Measurements from ENCODE around the gene SLIT2.

SLIT2 gene

DNA sequence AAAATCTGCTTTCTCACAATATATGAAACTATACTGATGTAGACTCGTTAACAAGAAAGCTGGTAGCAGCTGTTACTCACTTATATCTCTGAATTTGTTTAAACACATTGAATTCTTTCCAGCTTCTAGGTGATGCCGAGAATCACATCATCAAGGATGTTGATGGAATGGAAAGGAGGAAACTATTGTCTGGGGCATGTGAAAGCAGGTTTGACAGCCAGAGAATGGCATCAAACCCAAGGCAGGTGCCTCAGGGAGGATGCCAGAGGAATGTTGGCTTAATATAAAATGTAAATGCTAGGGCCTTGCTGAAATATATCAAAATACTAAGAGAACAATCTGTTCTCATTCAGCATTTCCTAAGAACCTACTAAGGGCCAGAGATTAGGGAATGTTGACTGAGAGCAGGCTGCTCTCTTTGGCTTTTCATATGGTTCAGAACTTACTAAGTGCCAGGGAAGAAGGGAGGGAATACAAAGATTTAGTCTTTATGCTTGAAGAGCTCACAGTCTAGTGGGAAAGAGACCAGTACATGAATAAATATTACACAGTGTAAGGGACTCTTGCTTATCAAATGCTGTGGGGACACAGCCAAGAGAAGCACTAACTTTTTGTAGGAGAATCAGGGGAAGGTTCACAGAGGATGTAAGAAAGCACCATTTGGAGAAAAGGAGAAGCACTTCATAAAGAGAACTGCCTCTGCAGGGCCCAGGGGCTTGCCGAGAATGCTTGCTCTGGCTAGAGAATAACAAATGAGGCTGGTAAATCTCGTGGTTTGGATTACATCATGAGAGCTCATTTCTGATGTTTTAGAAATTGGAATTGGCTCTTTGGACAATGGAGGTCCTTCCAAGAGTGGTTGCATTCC is 14.7 kb downstream of the SLIT2 start:
- peak; percentile 46 for DNase-seq (ENCODE audit: low spot score)

DNA sequence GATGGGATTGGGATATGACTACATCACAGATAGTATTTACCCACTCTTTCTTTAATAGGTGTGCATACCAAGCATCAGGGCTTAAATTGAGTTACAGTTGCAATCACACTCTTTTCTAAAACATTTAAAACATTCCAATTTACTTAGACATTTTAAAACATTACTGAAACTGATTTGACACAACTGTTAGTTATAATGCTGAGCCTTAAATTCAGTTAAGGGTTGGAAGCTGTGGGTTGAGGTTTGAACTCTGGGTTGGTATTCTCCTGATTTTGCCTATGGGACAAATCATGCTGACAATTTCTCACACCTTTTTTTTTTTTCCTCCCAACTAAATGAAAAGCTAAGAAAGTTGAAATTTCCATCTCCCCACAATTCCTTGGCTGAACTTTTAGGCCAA is 16.3 kb downstream of the SLIT2 start:
- DNase-seq (ENCODE audit: low spot score) = no peak

DNA sequence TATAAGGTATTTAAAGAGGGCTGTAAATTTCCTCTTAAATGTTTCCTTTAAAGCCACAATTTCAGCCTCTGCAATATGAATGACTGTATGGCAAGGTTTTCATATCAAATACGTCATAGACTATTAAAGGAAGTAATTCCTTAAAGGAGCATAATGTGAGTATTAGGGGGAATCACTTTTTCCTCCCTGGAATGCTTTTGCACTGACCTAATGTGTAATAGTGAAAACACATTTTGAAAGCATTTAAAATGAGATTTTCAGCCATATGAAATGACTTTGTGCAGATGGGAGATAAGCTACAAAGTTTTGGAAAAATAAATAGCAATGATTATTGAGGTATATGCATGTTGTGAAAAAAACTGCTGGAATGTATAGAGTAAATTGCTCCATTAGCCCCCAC is 17.6 kb downstream of the SLIT2 start:
- no peak for DNase-seq (ENCODE audit: low spot score)

DNA sequence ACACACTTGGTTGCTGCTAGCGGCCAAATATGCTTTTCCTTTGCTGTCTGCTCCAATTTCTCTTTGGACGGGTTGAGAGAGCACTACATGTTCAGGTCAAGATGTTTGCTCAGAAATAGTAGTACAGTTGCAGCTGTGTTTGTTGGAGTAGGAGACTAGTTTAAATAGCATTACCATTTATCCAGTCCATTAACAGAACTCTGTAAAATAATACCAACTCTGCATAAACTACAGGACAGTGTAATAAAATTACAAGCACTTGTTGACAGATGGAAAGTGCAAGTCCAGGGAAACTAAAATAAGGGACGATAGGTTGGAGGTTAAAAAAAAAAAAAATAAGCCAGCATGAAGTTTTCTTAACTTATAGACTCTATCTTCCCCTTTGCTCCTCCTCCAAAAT is 20.2 kb downstream of the SLIT2 start:
- no peak for DNase-seq (ENCODE audit: low spot score)

DNA sequence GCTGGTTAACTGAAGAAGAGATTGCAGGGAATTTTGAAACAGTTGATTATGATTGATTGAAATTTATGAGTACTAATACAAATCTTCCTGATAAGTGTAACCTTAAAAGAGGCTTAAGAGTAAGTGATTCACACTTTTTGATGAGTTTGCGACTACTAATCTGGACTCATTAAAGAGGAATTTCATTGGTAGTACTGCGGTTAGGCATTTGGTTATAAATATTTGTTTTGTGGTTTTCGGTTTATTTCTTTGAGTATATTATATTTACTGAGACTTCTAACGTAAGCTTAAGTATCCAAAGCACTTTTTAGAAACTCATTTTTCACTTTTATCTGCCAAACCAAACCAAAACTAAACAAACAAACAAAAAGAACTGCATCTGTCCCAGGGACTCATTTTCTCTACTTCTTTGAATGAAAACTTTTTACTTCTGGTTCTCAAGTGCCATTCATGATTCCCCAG is 20.7 kb downstream of the SLIT2 start:
- no peak for DNase-seq (ENCODE audit: low spot score)

DNA sequence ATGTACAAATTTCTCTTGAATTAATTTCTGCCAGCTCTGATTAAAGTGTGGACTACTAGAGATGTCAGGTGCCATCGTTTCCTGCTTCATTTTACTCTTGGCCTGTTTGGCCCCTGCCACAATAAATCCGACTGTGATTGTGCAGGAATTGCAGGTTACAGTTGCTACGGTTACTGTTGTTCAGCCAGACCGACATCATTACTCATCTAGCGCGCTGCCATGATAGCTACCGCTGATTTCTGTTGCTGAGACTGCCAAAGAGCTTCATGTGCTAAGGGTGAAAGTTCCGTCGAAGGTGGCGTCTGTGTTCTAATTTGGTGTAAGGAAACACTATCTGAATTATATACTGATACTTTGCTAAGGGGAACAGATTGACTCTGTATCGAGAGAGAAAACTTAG is 22.1 kb downstream of the SLIT2 start:
- DNase-seq (ENCODE audit: low spot score) = no peak

DNA sequence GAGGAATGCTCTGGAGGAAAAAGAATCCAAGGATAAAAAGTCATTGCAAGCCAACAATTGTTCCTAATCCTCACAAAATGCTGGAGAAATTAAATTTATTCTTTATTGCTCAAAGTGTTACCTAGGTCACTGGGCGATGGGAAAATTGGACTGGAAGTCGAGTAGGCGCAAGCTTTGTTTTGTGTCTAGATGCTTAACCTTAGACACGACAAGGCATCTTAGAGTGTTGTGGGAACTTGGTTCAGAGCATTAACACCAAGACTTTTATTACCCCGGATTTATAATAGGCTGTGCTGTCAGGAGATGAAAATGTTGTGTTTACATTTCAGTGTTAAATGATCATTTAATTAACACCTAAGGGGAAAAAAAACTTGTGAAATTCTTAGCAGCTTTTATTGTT is 25.1 kb downstream of the SLIT2 start:
- DNase-seq (ENCODE audit: low spot score) = no peak

DNA sequence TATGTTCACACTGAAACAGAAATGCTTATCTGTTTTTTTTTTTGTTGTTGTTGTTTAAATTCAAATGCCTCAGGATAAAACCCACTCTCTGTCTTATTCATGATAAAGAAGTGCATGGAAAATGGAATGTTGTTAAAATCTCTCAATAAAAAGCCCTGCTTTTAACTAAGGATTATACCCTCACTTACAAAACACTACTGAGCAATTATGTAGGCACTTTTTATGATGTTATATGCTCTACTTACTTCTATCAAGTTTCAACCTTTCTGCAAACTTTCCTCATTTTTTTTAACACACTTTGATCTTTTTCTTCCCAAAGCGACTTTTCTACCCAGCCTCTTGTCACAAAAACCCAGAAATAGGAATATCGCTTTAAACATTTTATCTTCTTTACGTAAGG is 26.5 kb downstream of the SLIT2 start:
- DNase-seq (ENCODE audit: low spot score) = no peak

DNA sequence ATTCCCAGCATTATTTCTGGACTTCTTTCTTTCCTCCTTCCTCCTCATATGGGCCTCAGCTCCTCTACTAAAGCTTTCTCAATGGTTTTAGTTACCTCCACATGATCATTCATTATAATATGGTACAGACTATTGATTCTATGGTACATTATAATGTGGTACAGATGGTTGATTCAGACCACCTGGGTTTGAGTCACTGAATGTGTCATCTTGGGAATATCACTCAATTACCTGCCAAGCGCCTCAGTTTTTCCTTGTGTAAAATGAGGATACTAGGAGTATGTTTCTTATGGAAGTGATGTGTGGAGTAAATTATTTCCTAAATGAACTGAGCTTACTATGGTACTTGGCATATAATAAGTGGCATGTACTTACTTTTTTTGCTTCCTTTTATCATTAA is 27.7 kb downstream of the SLIT2 start:
- no peak for DNase-seq (ENCODE audit: low spot score)

DNA sequence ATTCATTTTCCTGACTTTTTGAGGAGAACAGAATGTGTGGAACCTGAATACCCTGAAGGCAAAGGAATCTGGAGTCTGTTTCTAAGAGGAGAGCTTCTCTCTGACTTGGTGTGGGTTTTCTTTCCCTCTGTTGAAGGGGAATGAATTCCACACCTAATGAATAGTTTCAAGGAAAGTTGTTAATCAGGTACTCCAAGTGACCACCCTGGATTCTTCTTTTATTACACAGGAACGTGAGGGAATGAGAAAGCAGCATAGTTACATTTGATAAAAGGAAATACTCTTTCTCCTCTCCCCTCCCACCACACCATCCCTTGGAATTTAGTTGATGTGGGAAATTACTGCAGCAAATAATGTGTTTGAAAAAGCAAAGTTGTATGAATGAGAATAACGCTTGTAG is 29.7 kb downstream of the SLIT2 start:
- DNase-seq (ENCODE audit: low spot score) = no peak

DNA sequence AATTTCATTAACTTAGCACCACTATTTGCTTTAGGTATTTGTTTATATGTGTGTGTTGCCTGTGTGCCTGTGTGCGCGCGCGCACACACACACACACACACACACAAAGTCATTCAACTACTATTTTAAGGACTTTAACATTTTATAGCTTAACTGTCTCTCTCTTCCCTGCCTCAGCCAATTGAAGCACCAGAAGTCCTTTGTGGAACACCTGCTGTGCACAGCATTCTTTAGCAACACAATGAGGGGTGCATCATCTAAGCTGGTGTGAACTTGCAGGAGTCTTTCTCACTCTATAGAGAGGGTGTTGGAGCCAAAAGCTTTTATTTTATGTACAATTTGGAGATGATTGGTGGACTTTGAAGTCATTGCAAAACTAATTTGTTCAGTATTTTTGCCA is 31.3 kb downstream of the SLIT2 start:
- no peak for DNase-seq (ENCODE audit: low spot score)

DNA sequence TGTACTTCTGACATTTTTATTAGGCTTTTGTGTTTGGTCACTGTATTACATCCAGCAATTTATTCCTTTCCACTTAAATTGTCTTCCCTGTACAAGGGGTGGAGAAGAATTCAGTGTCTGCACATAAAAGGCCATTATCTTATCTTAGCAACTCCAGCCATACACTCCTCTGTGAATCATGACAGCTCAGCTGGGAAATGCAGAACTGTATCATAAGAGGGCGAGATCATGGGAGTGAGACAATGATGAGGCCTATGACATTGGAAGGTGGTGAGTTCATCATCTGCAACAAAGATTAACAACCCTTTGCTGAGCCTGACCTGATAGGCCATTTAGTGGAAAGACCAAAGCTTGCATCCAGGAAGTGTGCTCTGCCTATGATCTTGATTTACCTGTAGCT is 33.3 kb downstream of the SLIT2 start:
- peak; percentile 13 for DNase-seq (ENCODE audit: low spot score)

DNA sequence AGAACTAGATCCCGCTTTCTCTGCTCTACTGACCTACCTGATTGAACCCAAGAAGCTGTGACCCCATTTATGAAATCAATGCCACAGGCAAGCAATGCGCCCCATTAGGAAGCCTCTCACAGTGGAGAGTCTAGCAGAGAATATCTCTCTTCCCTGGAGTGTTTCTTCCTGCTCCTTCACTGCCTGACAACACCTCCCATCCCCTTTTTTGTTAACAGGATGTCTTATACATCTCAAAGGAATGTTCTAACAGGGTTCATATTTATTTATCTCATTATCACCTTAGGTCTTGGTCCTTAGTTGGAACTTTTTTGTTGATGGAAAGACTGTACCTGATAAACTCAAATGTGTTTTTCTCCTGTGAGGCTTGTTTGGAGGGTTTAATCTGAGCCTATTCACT is 35.5 kb downstream of the SLIT2 start:
- DNase-seq (ENCODE audit: low spot score) = no peak

DNA sequence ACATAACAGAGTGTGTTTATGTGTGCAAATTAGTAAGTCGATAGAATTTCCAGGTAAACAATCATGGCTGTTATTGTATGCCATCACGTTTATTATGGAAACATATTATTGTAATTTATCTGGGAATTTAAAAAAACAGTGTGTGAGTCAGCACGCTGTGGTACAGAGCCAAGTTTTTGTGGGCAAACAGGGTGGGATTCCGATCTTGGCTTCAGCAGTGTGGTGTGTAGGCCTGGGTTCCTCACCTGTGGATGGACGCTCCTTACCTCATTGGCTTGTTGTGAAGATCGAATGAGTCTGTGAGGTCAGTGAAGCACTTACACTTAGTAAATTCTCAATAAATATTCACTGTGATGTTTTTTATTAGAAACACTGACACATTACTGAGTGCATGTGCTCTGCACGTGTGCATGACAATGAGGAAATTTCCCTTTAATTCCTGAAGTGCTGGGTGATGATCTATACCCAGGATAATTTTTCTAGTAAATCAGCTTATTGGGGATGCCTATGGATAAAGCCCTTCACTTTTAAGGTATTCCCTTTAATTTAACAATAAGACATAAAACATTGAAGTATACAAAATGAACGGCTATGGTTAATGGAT is 36.4 kb downstream of the SLIT2 start:
- DNase-seq (ENCODE audit: low spot score) = peak; percentile 35

DNA sequence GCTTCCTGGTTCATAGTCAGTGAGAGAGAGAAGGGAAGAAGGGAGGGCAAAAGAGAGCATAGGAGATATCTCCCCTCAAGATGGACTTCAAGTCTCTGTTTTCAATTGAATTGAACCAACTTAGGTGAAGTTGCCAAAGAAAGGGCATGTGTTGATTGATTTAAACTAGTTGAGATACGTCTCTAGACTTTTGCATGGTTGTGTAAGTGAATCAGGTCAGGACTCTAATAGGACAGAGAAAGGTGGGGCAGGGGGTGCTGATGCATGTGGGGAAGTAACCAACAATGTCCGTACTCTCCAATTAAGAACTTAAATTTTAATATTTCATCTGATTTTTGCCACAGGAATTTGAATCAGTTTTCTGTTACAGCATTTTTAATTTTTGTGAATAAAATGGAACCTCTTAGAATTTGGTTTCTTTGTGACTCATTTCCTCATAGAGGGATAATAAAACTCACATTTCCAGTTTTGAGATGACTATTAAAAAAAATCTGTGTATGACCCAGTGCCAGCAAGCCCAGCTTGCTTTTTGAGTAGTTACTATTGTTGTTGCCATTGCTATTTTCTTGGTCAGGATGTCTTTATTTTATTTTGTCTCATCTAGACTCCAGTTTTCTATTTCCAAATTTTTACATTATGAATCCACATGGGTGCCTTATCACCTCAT is 37.3 kb downstream of the SLIT2 start:
- peak; percentile 56 for DNase-seq (ENCODE audit: low spot score)

DNA sequence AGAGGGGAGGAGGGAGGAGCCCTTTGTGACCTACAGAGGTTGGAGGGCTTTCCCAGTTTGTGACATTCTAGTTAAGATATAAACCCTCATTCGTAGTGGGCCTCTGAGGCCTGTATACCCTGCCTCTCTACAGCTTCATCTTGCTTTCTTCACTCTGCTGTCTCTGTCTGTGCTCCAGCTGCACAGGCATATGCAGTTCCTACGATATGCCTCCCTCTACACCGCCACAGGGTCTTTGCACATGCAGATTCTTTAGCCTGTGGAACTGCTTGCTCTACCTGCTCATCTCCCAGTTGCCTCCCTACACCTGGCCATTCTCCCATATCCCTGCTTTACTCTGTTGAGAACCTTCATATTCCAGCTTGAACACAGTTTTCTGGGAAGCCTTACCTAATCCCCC is 38.1 kb downstream of the SLIT2 start:
- DNase-seq (ENCODE audit: low spot score) = no peak

DNA sequence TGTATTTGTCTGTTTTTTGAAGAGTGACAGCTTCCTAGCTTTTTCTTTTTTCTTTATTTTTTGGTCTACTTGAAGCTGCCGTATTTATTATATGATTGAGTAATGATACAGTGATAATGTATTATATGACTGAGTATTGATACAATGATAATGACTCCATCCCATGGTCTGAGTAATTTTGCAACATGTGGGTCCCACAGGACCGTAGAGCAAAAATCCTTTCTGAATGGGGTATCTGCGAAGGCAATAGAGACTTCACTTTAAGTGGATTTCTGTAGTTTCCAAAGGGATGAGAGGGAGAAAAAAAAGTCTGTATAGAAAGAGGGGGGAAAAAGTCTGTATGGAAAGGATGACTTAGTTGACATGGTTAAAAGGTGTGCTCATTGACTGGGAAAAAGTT is 41.0 kb downstream of the SLIT2 start:
- no peak for DNase-seq (ENCODE audit: low spot score)

DNA sequence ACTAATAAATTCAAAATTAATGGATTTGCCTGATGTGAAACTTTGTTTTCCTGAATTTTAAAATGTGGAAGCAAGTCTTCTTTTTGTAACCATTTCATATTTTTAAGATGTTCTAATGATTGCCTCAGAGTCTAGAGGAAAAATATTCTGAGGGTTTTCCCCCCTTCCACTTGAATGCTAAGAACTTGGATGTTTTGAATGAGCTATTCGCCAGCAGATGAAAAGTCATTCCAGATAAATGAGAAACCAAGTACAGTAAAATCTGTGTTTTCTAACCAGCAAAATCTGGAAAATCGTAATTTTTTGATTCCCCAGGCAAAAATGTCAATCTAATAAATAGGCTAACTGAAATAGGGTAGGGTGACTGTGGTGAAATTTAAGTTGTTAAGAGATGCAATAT is 45.6 kb downstream of the SLIT2 start:
- peak; percentile 35 for DNase-seq (ENCODE audit: low spot score)

DNA sequence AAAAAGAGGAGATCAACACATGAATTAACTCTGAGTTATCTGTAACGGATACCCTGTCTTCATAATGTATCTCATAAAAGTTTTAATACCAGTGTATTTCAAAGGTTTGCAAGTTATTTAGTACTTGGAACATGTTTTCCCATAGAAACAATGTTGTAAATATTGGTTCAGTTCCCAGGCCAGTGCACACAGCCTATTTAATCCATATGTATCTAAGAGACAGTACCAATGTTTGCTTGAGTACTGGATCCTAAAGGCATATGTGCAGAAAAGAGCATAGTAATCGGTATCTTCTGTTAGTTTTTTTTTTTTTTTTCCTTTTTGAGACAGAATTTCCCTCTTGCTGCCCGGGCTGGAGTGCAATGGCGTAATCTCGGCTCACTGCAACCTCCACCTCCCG is 46.1 kb downstream of the SLIT2 start:
- DNase-seq (ENCODE audit: low spot score) = no peak

DNA sequence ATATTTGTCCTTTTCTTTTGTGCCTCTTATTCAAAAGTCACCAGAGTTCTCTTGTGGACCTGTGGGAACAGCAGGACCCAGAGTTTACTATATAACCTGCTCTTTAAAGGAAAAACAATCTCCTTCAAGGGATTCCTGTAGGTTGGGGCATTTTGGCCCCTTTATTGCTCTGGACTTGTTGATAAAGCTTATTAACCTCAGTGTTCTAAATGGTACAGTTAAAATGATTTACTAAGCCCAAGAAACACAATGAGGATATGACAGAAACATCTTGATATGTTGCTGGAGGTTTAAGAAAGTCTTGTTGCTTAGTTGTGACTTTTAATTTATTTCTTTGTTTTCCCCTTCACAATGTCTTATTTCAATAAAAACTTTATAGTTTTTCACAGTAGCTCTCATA is 46.8 kb downstream of the SLIT2 start:
- DNase-seq (ENCODE audit: low spot score) = no peak

DNA sequence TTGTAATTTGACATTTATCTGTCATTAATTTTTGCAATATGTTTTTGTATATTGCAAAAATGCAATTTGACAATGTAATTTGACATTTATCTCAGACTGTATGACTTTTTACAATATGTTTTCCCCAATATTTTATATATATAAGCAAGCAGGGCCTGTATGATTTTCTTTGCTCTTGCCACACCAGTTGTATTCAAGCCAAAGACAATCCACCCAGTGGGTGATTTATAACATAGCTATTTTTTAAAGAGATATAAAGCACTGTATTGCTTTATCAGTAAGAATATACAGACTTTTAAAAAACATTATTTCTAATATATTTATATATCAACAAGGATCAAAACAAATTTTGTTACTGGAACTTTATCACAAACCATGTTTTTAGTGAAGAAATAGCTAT is 47.3 kb downstream of the SLIT2 start:
- no peak for DNase-seq (ENCODE audit: low spot score)

DNA sequence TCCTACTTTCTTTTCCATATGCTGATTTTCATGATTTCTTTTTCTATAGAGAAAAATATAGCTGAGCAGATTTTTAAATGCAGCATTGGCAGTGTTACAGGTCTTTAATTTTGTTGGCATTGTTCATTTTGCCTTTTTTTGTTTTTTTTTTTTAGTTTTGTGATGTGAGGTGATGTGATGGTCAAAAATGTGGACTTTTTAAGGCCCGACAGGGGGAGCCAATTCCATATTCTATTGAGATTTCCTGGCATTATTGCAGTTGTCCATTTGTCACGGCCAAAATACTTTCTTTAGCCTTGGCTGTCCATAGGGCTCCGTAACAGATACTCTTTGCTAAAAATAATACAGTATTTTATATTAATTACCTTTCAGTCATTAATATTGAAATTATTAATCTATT is 47.8 kb downstream of the SLIT2 start:
- peak; percentile 25 for DNase-seq (ENCODE audit: low spot score)

DNA sequence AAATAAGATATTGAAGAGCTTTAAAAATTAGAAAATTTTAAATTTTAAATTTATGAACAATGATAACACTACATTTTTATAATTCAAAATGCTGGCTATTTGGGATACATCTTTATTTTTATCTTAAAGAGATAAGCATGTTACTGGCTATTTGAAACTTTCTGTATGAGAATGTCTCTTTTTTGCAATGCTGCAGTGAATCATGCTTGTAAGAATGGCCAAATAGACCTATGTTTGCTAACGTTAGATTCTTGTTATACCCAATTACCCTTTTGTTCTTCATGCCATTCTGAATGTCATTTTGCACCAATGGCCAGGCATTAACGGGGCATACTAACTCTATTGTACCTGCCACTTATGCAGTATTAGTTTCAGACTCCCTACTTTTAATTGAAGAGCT is 49.5 kb downstream of the SLIT2 start:
- DNase-seq (ENCODE audit: low spot score) = no peak

Data from AG20443 (cell line).